K562 (cell line): ENCODE data around the gene TMEM129. TPM values are rescaled to one million over a fixed set of nuclear protein-coding genes. Genes with fewer than 3 reads are reported as not detected.

Experiments
- ARID1B ChIP-seq: fragments of 450-650 bp; IDR thresholded peaks from 2 replicates; pipeline ENCODE4 v1.6.1; 2016; ENCODE audit warnings: antibody characterized with exemption, mild to moderate bottlenecking, inconsistent platforms
- CREB1 ChIP-seq, 2 experiments: sonication (generic) in 1 of 2; formaldehyde crosslinking in 1 of 2; IDR thresholded peaks; 2 replicates each; pipeline versions ENCODE4 v1.6.1 to v1.8.0; 2012 to 2022; ENCODE audit warnings: inconsistent platforms in 1 of 2, mild to moderate bottlenecking in 1 of 2, missing genetic modification reagents in 1 of 2, moderate library complexity in 1 of 2
- CTBP1 ChIP-seq: fragments of 450-650 bp; IDR thresholded peaks from 2 replicates; pipeline ENCODE4 v1.6.1; 2016; ENCODE audit warnings: borderline replicate concordance
- CUX1 ChIP-seq: fragments of 200-800 bp; sonication (Bioruptor generic); IDR thresholded peaks from 2 replicates; pipeline ENCODE4 v1.6.1; 2016; ENCODE audit warnings: missing genetic modification characterization, missing compliant biosample characterization
- E2F1 ChIP-seq: sonication (generic); formaldehyde crosslinking; IDR thresholded peaks from 2 replicates; pipeline ENCODE4 v1.8.1; 2023; ENCODE audit warnings: mild to moderate bottlenecking, missing genetic modification reagents, moderate library complexity
- EP400 ChIP-seq: fragments of 450-650 bp; IDR thresholded peaks from 2 replicates; pipeline ENCODE4 v1.6.1; 2017; ENCODE audit warnings: antibody characterized with exemption, mild to moderate bottlenecking, moderate library complexity
- EWSR1 ChIP-seq: fragments of 450-650 bp; IDR thresholded peaks from 2 replicates; pipeline ENCODE4 v1.6.1; 2018; ENCODE audit warnings: borderline replicate concordance, mild to moderate bottlenecking, low read depth, moderate library complexity; ENCODE audit not compliant: partially characterized antibody
- FOXK1 ChIP-seq: sonication (generic); formaldehyde crosslinking; IDR thresholded peaks from 2 replicates; pipeline ENCODE4 v1.8.0; 2022; ENCODE audit warnings: missing genetic modification reagents, mild to moderate bottlenecking, borderline replicate concordance
- HNRNPH1 ChIP-seq: fragments of 200-400 bp; formaldehyde crosslinking; optimal IDR thresholded peaks from 2 replicates; pipeline ENCODE3; 2017; ENCODE audit warnings: low read depth, mild to moderate bottlenecking, low read length, moderate library complexity
- NFIX ChIP-seq: fragments of 250-450 bp; sonication (Bioruptor Pico); IDR thresholded peaks from 2 replicates; pipeline ENCODE4 v1.4.0; 2020; ENCODE audit warnings: low read depth, mild to moderate bottlenecking, moderate library complexity
- PHF21A ChIP-seq: fragments of 450-650 bp; IDR thresholded peaks from 2 replicates; pipeline ENCODE4 v1.6.1; 2017; ENCODE audit warnings: low read depth, borderline replicate concordance
- SMAD4 ChIP-seq: fragments of 250-450 bp; sonication (Bioruptor Pico); conservative IDR thresholded peaks from 2 replicates; pipeline ENCODE4 v1.8.0; 2021; ENCODE audit warnings: inconsistent platforms, mild to moderate bottlenecking, moderate library complexity
- SMARCA5 ChIP-seq: fragments of 450-650 bp; IDR thresholded peaks from 2 replicates; pipeline ENCODE4 v1.6.1; 2016
- TCF3 ChIP-seq: sonication (generic); formaldehyde crosslinking; IDR thresholded peaks from 2 replicates; pipeline ENCODE4 v1.4.0; 2020; ENCODE audit warnings: mild to moderate bottlenecking, missing genetic modification reagents
- TFAM ChIP-seq: fragments of 250-450 bp; sonication (Bioruptor Pico); conservative IDR thresholded peaks from 2 replicates; pipeline ENCODE4 v1.5.0; 2021; ENCODE audit warnings: mild to moderate bottlenecking, moderate library complexity
- TOE1 ChIP-seq, 2 experiments: fragments of 450-650 bp in 1 of 2; sonication (generic) in 1 of 2; formaldehyde crosslinking in 1 of 2; IDR thresholded peaks; 2 replicates each; pipeline versions ENCODE4 v1.7.1 to v1.8.0; 2016 to 2022; ENCODE audit warnings: borderline replicate concordance in 2 of 2, mild to moderate bottlenecking in 2 of 2, antibody characterized with exemption in 1 of 2, inconsistent platforms in 1 of 2, low read depth in 1 of 2, missing genetic modification reagents in 1 of 2, moderate library complexity in 1 of 2
- ZBED1 ChIP-seq: IDR thresholded peaks from 2 replicates; pipeline ENCODE4 v1.6.1; 2014
- ZBTB43 ChIP-seq: sonication (generic); formaldehyde crosslinking; IDR thresholded peaks from 2 replicates; pipeline ENCODE4 v1.8.0; 2023; ENCODE audit warnings: mild to moderate bottlenecking, missing genetic modification reagents
- ZNF239 ChIP-seq: fragments of 250-450 bp; sonication (Bioruptor Pico); IDR thresholded peaks from 2 replicates; pipeline ENCODE4 v1.4.0; 2020; ENCODE audit warnings: mild to moderate bottlenecking
- polyA plus RNA-seq, 8 experiments: library from polyadenylated mRNA; depleted of rRNA in 4 of 8; stranded (reverse) in 5 of 8; unstranded in 3 of 8; fragments of >200 nt; fragmentation: Nextera tagmentation in 2 of 8; fragmentation: Illumina TruSeq in 1 of 8; extraction: Ambion mirVana in 2 of 8; extraction: Trizol in 1 of 8; gene quantifications; 2 replicates each; pipeline versions ENCODE4 v1.2.1 to v1.2.3, GENCODE V29; 2011 to 2014; ENCODE audit warnings: inconsistent platforms in 1 of 8, missing spikeins in 1 of 8
- total RNA-seq, 7 experiments: library from RNA; depleted of rRNA in 6 of 7; stranded (reverse); fragments of >200 nt in 6 of 7; fragmentation: Illumina TruSeq in 2 of 7; extraction: Trizol in 2 of 7; gene quantifications; 2 replicates each; pipeline versions ENCODE4 v1.2.1 to v1.2.3, GENCODE V29; 2011 to 2021; ENCODE audit warnings: low replicate concordance in 1 of 7

TMEM129 gene
- total and polyA plus RNA-seq, 9 of the 15 experiments (the other 6 are each of a cell fraction or from before 2014, with no cell fraction given), result 0.34 to 47.2 (median 18.8) TPM

GRCh38 chr4:1676605-1677525 is 44.3 kb downstream of the TMEM129 start (continued):
- TF ChIP-seq ZBTB43 (CRISPR knock-in tag) (no peak), EP400 (peak; percentile 44; the same call in 1 of the 2 replicates), ARID1B (peak; percentile 53; the same call in 1 of the 2 replicates), SMARCA5 (no peak), EWSR1 (no peak), ZBED1 (no peak), E2F1 (CRISPR knock-in tag) (no peak), PHF21A (no peak), NFIX (CRISPR knock-in tag) (no peak), ZNF239 (CRISPR knock-in tag) (no peak), TCF3 (CRISPR knock-in tag) (no peak), CUX1 (no peak), FOXK1 (CRISPR knock-in tag) (no peak), HNRNPH1 (no peak), CREB1 (IDR thresholded peaks at IDR 0.05) (peak; percentile 69), CREB1 (CRISPR knock-in tag; IDR thresholded peaks at IDR 0.05) (peak; percentile 35; the same call in 1 of the 2 replicates), SMAD4 (CRISPR knock-in tag) (no peak), TFAM (no peak), CTBP1 (peak; percentile 67; the same call in 1 of the 2 replicates), TOE1 (IDR thresholded peaks at IDR 0.05; ENCODE audit: borderline replicate concordance) (no peak), TOE1 (CRISPR knock-in tag; IDR thresholded peaks at IDR 0.05; ENCODE audit: borderline replicate concordance, low read depth) (no peak)
